SK-N-SH treated with all-trans-retinoic acid at 6 μM for 48 hours (cell line): ENCODE measurements around the gene FLT1.

Experiments used
- CREB5 ChIP-seq: fragments of 250-450 bp; sonication (Bioruptor Pico); IDR thresholded peaks from 2 replicates; pipeline ENCODE4 v1.5.1; 2020; ENCODE audit warnings: low read depth, mild to moderate bottlenecking, moderate library complexity
- PATZ1 ChIP-seq: fragments of 250-450 bp; sonication (Bioruptor Pico); IDR thresholded peaks from 2 replicates; pipeline ENCODE4 v1.8.0; 2020; ENCODE audit warnings: mild to moderate bottlenecking, moderate library complexity, borderline replicate concordance
- PPARA ChIP-seq: fragments of 250-450 bp; sonication (Bioruptor Pico); IDR thresholded peaks from 2 replicates; pipeline ENCODE4 v1.5.0; 2020; ENCODE audit warnings: mild to moderate bottlenecking, borderline replicate concordance
- RARB ChIP-seq: fragments of 250-450 bp; sonication (Bioruptor Pico); IDR thresholded peaks from 2 replicates; pipeline ENCODE4 v1.8.0; 2021; ENCODE audit warnings: mild to moderate bottlenecking, moderate library complexity
- TCF4 ChIP-seq: fragments of 250-450 bp; sonication (Bioruptor Pico); IDR thresholded peaks from 2 replicates; pipeline ENCODE4 v1.8.0; 2021; ENCODE audit warnings: mild to moderate bottlenecking, moderate library complexity, borderline replicate concordance
- TSHZ2 ChIP-seq: fragments of 250-450 bp; sonication (Bioruptor Pico); IDR thresholded peaks from 2 replicates; pipeline ENCODE4 v1.5.0; 2020; ENCODE audit warnings: mild to moderate bottlenecking, moderate library complexity
- ZFP3 ChIP-seq: fragments of 250-450 bp; sonication (Bioruptor Pico); IDR thresholded peaks from 2 replicates; pipeline ENCODE4 v1.5.0; 2020; ENCODE audit warnings: mild to moderate bottlenecking, moderate library complexity
- ZFP30 ChIP-seq: fragments of 450-650 bp; formaldehyde crosslinking; IDR thresholded peaks from 2 replicates; pipeline ENCODE4 v1.5.0; 2022; ENCODE audit warnings: mild to moderate bottlenecking, moderate library complexity

- TF ChIP-seq RARB (CRISPR knock-in tag): no peak
- TF ChIP-seq ZFP3 (CRISPR knock-in tag): no peak
- no peak for TF ChIP-seq ZFP30
- no peak for TF ChIP-seq TCF4 (CRISPR knock-in tag)
- no peak for TF ChIP-seq CREB5 (CRISPR knock-in tag)
- TF ChIP-seq PATZ1 (CRISPR knock-in tag): no peak
- no peak for TF ChIP-seq TSHZ2
- TF ChIP-seq PPARA (CRISPR knock-in tag): no peak
These were observed 6.4 kb downstream of the FLT1 start for GRCh38 chr13:28488376-28489005.
